Vagina (tissue), 2 donors: ENCODE data around the gene MANEAL.

Source experiments
- CTCF ChIP-seq, 3 experiments: fragments of 450-650 bp in 2 of 3; fragments of 200-600 bp in 1 of 3; sonication (generic) in 1 of 3; IDR thresholded peaks; one replicate each; pipeline ENCODE4 v1.5.1; 2017 to 2019; ENCODE audit warnings: antibody characterized with exemption in 3 of 3, mild to moderate bottlenecking in 2 of 3, moderate library complexity in 2 of 3
- POLR2A ChIP-seq, 2 donors: fragments of 450-650 bp; IDR thresholded peaks; one replicate each; pipeline ENCODE4 v1.6.1; 2017; ENCODE audit warnings: antibody characterized with exemption in 2 of 2, mild to moderate bottlenecking in 2 of 2, moderate library complexity in 2 of 2

- TF ChIP-seq POLR2A (IDR thresholded peaks at IDR 0.05) = no peak
- TF ChIP-seq CTCF (IDR thresholded peaks at IDR 0.05) = no peak
Observed at GRCh38 chr1:37836788-37837187, 43.1 kb downstream of the MANEAL start.
